NCI-H2029 treated with DMSO at 0.1 percent for 48 hours (cell line): ENCODE data around the gene ALAD.
"Not testable (repeated sequence)": the region's sequence is repeated elsewhere in the genome, so short reads cannot be mapped to it uniquely, and the experiment has no call there.

Experiments
- DNase-seq: peaks from one replicate; lab custom pipeline; 2025; lab: John Stamatoyannopoulos, UW

Gene ALAD

GRCh38 chr9:113373256-113373655, 27.8 kb downstream of the ALAD start:
- no peak for DNase-seq

GRCh38 chr9:113372059-113372458, 29.0 kb downstream of the ALAD start:
- no peak for DNase-seq

GRCh38 chr9:113370806-113371325, 30.2 kb downstream of the ALAD start:
- DNase-seq, result no peak

GRCh38 chr9:113369855-113370140, 31.3 kb downstream of the ALAD start:
- DNase-seq, result no peak

- no peak for DNase-seq
Observed at GRCh38 chr9:113368982-113369854, 31.9 kb downstream of the ALAD start.

- DNase-seq, result no peak
Observed at GRCh38 chr9:113368348-113368981, 32.6 kb downstream of the ALAD start.

- DNase-seq, result not testable (repeated sequence)
Observed at GRCh38 chr9:113365652-113366051, 35.4 kb downstream of the ALAD start.

- no peak for DNase-seq
Observed at GRCh38 chr9:113364951-113365350, 36.1 kb downstream of the ALAD start.

- no peak for DNase-seq
Observed at GRCh38 chr9:113363336-113363735, 37.7 kb downstream of the ALAD start.

GRCh38 chr9:113361304-113362018, 39.6 kb downstream of the ALAD start:
- DNase-seq, result peak; percentile 13

- DNase-seq, result no peak
Observed at GRCh38 chr9:113360242-113360842, 40.7 kb downstream of the ALAD start.

- DNase-seq, result no peak
Observed at GRCh38 chr9:113359385-113359784, 41.7 kb downstream of the ALAD start.

- DNase-seq, result no peak
Observed at GRCh38 chr9:113356686-113357292, 44.3 kb downstream of the ALAD start.

- no peak for DNase-seq
Observed at GRCh38 chr9:113355040-113355596, 46.0 kb downstream of the ALAD start.

- no peak for DNase-seq
Observed at GRCh38 chr9:113352411-113352810, 48.7 kb downstream of the ALAD start.

- DNase-seq, result no peak
Observed at GRCh38 chr9:113352006-113352405, 49.1 kb downstream of the ALAD start.

- no peak for DNase-seq
Observed at GRCh38 chr9:113350937-113351336, 50.1 kb downstream of the ALAD start.

GRCh38 chr9:113350107-113350661, 50.9 kb downstream of the ALAD start:
- no peak for DNase-seq

GRCh38 chr9:113349445-113350094, 51.5 kb downstream of the ALAD start, which contains the start of gene BSPRY:
TSS of gene BSPRY (plus strand) at chr9:113349541. CDS start at chr9:113349580, 39 bp downstream.
- no peak for DNase-seq

- peak; percentile 30 for DNase-seq
Observed at GRCh38 chr9:113349066-113349444, 52.0 kb downstream of the ALAD start.

GRCh38 chr9:113348437-113348836, 52.6 kb downstream of the ALAD start:
- no peak for DNase-seq
